NB4 (cell line): Measurements from ENCODE around the gene SCLY.

Experiments used
- CTCF ChIP-seq: IDR thresholded peaks from one replicate; pipeline ENCODE4 v1.5.1; 2012; ENCODE audit warnings: low read depth, low read length
- POLR2A ChIP-seq: IDR thresholded peaks from 2 replicates; pipeline ENCODE4 v1.6.1; 2011; ENCODE audit warnings: mild to moderate bottlenecking; ENCODE audit not compliant: insufficient read length; ENCODE audit errors: extremely low read depth

DNA sequence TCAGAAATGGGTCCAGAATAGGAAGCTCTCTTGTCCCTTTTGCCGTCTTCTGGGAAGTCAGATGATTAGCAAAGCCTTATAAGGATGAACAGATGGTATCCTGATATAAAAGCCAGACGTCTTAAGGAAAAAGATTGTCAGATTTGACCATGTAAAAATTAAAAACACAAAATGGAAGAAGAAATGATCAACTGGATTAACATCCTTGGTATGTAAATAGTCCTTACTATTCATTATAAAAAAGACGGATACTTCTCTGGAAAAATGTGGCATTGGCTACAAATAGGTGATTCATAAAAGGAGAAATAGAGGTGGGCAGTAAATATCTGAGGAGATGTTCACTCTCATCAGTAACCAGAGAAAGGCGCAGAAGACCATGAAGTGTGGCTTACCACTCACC is 33.7 kb upstream of the SCLY start:
- TF ChIP-seq POLR2A (no peak), CTCF (no peak)
